Right ventricle myocardium superior (tissue), 1 donor: ENCODE data around the gene NRCAM. TPM values are rescaled to one million over a fixed set of nuclear protein-coding genes. Genes with fewer than 3 reads are reported as not detected.

ENCODE experiments used
- ATAC-seq: fragments of 200-7000 bp; cut with Tn5 transposase; one replicate; pipeline ENCODE4 v1.9.1; 2020; ENCODE audit warnings: mild to moderate bottlenecking; ENCODE audit not compliant: poor library complexity
- DNase-seq: peaks from one replicate; pipeline ENCODE4 v3.0.0-alpha.2; 2020
- intact Hi-C: fragments of 100-400 bp; cut with DNase I; formaldehyde crosslinking; loops from one replicate; pipeline ENCODE4 v1.11.2; 2022
- total RNA-seq: library from RNA; stranded (reverse); fragmentation: NEBNext Ultra II Directional; extraction: Animal tissue kit (Norgen Biotek cat#: 25700); gene quantifications from one replicate; pipeline ENCODE4 v1.2.1, GENCODE V29; 2021
- donor health status: DM: no; HTN: yes; CAD: no; lungs with severe emphysema.

The NRCAM gene
- total RNA-seq, 1 donor from 2014 or later, result 0.27 TPM

GRCh38 chr7:108140671-108141070 is 315.6 kb downstream of the NRCAM start:
- DNase-seq (no peak), ATAC-seq (no peak)
- intact Hi-C loops, result loop anchor here (5.0 to 10.0 kb wide), 3 partner anchors 33 to 396 kb away; partner anchors contain the start of gene CBLL1

- DNase-seq, result no peak
- ATAC-seq, result no peak
- intact Hi-C loops, result no loop called here
Measured at GRCh38 chr7:108138911-108139310, 317.3 kb downstream of the NRCAM start.

GRCh38 chr7:108137993-108138392 is 318.2 kb downstream of the NRCAM start:
- intact Hi-C loops, result no loop called here
- no peak for DNase-seq
- ATAC-seq, result no peak

GRCh38 chr7:108137040-108137439 is 319.2 kb downstream of the NRCAM start:
- intact Hi-C loops, result no loop called here
- ATAC-seq (no peak), DNase-seq (no peak)

- ATAC-seq (no peak), DNase-seq (no peak)
- intact Hi-C loops, result no loop called here
Measured at GRCh38 chr7:108136191-108136688, 320.0 kb downstream of the NRCAM start.

GRCh38 chr7:108135446-108136190 is 320.6 kb downstream of the NRCAM start:
- intact Hi-C loops, result no loop called here
- ATAC-seq, result no peak

GRCh38 chr7:108134486-108134885 is 321.8 kb downstream of the NRCAM start:
- ATAC-seq, result no peak
- intact Hi-C loops, result no loop called here
- DNase-seq, result no peak

More at GRCh38 chr7:108135446-108136190, 320.6 kb downstream of the NRCAM start:
- no peak for DNase-seq

- intact Hi-C loops, result no loop called here
- ATAC-seq (no peak), DNase-seq (no peak)
Measured at GRCh38 chr7:108132551-108133265, 323.5 kb downstream of the NRCAM start.

- DNase-seq (no peak), ATAC-seq (no peak)
- intact Hi-C loops, result no loop called here
Measured at GRCh38 chr7:108130261-108130660, 326.0 kb downstream of the NRCAM start, which contains the start of gene LAMB4. Gene LAMB4, minus strand, starts transcription at chr7:108130361. Its CDS starts 7,197 bp downstream, at chr7:108123164.

GRCh38 chr7:108129018-108129965 is 326.9 kb downstream of the NRCAM start:
- intact Hi-C loops, result no loop called here
- ATAC-seq, result no peak

GRCh38 chr7:108128514-108128913 is 327.7 kb downstream of the NRCAM start:
- no peak for DNase-seq
- intact Hi-C loops, result no loop called here
- no peak for ATAC-seq

More at GRCh38 chr7:108129018-108129965, 326.9 kb downstream of the NRCAM start:
- DNase-seq, result no peak

- DNase-seq (no peak), ATAC-seq (no peak)
- intact Hi-C loops, result no loop called here
Measured at GRCh38 chr7:108127461-108127860, 328.8 kb downstream of the NRCAM start.

- no peak for ATAC-seq
- DNase-seq, result no peak
- intact Hi-C loops, result no loop called here
Measured at GRCh38 chr7:108124820-108125219, 331.4 kb downstream of the NRCAM start.

GRCh38 chr7:108122181-108122580 is 334.1 kb downstream of the NRCAM start:
- no peak for DNase-seq
- intact Hi-C loops, result no loop called here
- ATAC-seq, result no peak

GRCh38 chr7:108120933-108121332 is 335.3 kb downstream of the NRCAM start:
- DNase-seq, result no peak
- ATAC-seq, result no peak
- intact Hi-C loops, result no loop called here

GRCh38 chr7:108120196-108120595 is 336.0 kb downstream of the NRCAM start:
- DNase-seq (no peak), ATAC-seq (no peak)
- intact Hi-C loops, result no loop called here

GRCh38 chr7:108118959-108119358 is 337.3 kb downstream of the NRCAM start:
- no peak for ATAC-seq
- intact Hi-C loops, result no loop called here
- DNase-seq, result no peak

- intact Hi-C loops, result no loop called here
- DNase-seq (no peak), ATAC-seq (no peak)
Measured at GRCh38 chr7:108114117-108114841, 342.0 kb downstream of the NRCAM start.
